SK-N-SH treated with all-trans-retinoic acid at 6 μM for 48 hours (cell line): ENCODE results near the gene COPS2.

Experiments
- ARNTL ChIP-seq: fragments of 450-650 bp; formaldehyde crosslinking; IDR thresholded peaks from 2 replicates; pipeline ENCODE4 v1.5.0; 2020; ENCODE audit warnings: low read depth, mild to moderate bottlenecking, moderate library complexity, borderline replicate concordance
- BACH2 ChIP-seq: fragments of 250-450 bp; sonication (Bioruptor Pico); IDR thresholded peaks from 2 replicates; pipeline ENCODE4 v1.9.0; 2021; ENCODE audit warnings: mild to moderate bottlenecking, borderline replicate concordance

DNA sequence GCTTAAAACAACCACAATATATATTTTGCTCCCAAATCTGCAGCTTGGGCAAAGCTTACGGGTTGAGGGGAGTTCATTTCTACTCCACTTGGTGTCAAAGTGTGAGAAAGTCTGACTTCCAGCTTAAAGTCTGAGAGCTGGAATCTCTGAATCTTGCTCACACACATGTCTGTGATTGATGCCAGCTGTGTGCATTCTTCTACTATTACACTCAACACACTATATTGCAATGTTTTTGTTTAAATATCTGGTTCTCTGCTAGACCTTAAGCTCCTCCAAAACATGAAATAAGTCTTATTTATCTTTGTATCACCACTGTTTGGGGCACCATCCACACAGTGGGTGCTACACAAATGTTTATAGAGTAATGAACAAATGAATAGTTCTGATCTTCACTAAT lies 72.4 kb downstream of the COPS2 start:
- TF ChIP-seq ARNTL (no peak), BACH2 (CRISPR knock-in tag) (no peak)
